ENCODE measurements around the gene SLITRK3. TPM values are rescaled to one million over a fixed set of nuclear protein-coding genes. Genes with fewer than 3 reads are reported as not detected.
"Not testable (repeated sequence)": the region's sequence is repeated elsewhere in the genome, so short reads cannot be mapped to it uniquely, and the experiment has no call there.

The SLITRK3 gene
- total RNA-seq, 2 donors from 2014 or later: not detected

DNA sequence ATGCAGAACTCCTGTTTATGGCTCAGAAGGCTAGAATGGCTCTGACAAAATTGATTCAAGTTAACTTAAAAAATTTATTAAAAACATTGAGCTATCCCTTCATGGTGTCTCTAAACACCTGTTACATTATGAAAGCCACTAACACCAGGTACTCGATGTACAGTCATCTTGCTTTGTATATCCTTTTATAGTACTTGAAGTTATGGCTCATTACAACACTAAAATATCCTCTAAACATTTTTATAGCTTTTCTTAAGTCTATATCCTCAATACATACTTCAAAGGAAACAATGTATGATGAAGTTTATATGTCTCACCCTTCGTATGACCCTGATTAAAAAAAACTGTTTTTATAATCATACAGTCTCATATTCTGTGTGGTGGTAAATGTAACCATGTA, 38.2 kb downstream of the SLITRK3 start:
- no peak for TF ChIP-seq POLR2A (IDR thresholded peaks at IDR 0.05)
- TF ChIP-seq, protein P1, sequence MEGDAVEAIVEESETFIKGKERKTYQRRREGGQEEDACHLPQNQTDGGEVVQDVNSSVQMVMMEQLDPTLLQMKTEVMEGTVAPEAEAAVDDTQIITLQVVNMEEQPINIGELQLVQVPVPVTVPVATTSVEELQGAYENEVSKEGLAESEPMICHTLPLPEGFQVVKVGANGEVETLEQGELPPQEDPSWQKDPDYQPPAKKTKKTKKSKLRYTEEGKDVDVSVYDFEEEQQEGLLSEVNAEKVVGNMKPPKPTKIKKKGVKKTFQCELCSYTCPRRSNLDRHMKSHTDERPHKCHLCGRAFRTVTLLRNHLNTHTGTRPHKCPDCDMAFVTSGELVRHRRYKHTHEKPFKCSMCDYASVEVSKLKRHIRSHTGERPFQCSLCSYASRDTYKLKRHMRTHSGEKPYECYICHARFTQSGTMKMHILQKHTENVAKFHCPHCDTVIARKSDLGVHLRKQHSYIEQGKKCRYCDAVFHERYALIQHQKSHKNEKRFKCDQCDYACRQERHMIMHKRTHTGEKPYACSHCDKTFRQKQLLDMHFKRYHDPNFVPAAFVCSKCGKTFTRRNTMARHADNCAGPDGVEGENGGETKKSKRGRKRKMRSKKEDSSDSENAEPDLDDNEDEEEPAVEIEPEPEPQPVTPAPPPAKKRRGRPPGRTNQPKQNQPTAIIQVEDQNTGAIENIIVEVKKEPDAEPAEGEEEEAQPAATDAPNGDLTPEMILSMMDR (IDR thresholded peaks at IDR 0.05): no peak
- WGBS, 2 donors: 91 to 94% methylated on average over 2 of the region's 2 CpGs
- intact Hi-C loops (cut with DNase I): no loop called here
- H3K4me3 ChIP-seq: no peak overlapping the region
- no peaks in the 10 kb centered on the region for H3K36me3 ChIP-seq (replicated peaks in 1 of 2; ENCODE audit: insufficient read depth in 1 of 2, low read depth in 2 of 2)
- H3K9me3 ChIP-seq: no peaks in the 10 kb centered on the region
- peaks cover 13% of the 10 kb centered on the region for H3K4me1 ChIP-seq
- no peak for ATAC-seq
- no peak overlapping the region for H3K27ac ChIP-seq
- H3K27me3 ChIP-seq: no peaks in the 10 kb centered on the region
- no peak for DNase-seq

DNA sequence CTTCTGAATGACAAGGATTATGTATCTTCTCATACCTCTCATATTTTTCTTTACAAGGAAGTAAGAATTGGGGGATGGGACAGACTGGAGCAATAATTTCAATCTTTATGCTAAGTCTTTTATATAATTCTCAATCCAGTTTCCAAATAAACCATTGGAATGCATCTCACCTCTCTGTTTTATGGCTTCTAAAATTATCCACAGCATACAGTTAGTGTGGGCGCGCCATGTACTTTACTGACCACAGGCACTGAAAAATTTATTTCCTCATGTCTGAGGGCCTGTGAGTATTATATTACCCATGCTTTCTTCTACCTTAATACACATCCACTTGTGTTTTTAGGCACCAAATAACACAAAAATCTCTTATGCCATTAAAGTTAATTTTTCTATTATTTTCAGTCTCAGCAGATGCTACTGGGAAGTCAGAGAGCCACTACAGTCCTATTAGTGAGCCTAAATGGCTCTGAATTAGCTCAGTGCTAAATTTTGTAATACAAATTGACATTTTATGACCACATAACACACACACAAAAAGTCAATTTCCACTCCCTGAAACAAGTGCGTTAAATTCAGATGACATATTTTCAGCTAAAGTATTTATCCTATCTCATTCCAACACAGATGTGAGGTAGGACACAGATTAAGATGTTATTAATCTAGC, 39.3 kb downstream of the SLITRK3 start:
- no peak for ATAC-seq
- H3K4me1 ChIP-seq: peaks cover 13% of the 10 kb centered on the region
- TF ChIP-seq, protein P1 (IDR thresholded peaks at IDR 0.05): no peak
- TF ChIP-seq POLR2A (IDR thresholded peaks at IDR 0.05): no peak
- intact Hi-C loops (cut with DNase I): no loop called here
- no peaks in the 10 kb centered on the region for H3K27me3 ChIP-seq
- no peak overlapping the region for H3K4me3 ChIP-seq
- H3K27ac ChIP-seq: no peak overlapping the region
- no peak for DNase-seq
- 87 to 92% methylated on average over 3 of the region's 3 CpGs for WGBS, 2 donors
- no peaks in the 10 kb centered on the region for H3K36me3 ChIP-seq (replicated peaks in 1 of 2; ENCODE audit: insufficient read depth in 1 of 2, low read depth in 2 of 2)
- H3K9me3 ChIP-seq: no peaks in the 10 kb centered on the region

DNA sequence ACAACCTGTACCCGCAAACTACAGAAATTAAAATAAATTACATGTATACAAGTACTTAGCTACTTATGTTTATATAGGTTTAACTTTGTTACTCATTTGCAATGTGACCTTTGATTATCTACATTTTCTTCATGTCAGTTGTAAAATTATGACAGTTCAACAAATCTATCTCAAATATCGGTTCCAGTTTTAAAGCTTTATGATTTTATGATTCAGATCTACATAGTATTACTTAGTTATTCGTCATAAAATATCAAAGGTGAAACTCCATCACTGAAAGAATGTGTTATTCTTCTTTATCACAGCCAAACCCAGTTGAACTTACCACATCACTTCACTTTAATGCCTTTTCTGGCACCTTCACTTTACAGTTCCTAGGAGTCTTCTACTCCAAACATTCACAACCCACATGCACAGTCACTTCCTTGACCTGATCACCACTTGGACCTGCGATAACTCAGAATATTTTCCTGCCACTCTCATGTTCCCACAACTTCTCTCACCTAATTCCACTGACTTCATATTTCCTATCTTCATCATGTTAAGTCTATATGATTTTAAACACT, 47.2 kb downstream of the SLITRK3 start:
- WGBS, 2 donors: 70 to 71% methylated on average over 4 of the region's 4 CpGs
- TF ChIP-seq, protein P1 (IDR thresholded peaks at IDR 0.05): no peak
- no peak for TF ChIP-seq POLR2A (IDR thresholded peaks at IDR 0.05)
- ATAC-seq: no peak
- DNase-seq: no peak
- Histone ChIP-seq H3K4me3 (no peak overlapping the region), H3K36me3 (replicated peaks in 1 of 2; ENCODE audit: insufficient read depth in 1 of 2, low read depth in 2 of 2) (no peaks in the 10 kb centered on the region), H3K9me3 (no peaks in the 10 kb centered on the region), H3K27me3 (no peaks in the 10 kb centered on the region), H3K27ac (no peak overlapping the region), H3K4me1 (no peaks in the 10 kb centered on the region)
- intact Hi-C loops (cut with DNase I): no loop called here

DNA sequence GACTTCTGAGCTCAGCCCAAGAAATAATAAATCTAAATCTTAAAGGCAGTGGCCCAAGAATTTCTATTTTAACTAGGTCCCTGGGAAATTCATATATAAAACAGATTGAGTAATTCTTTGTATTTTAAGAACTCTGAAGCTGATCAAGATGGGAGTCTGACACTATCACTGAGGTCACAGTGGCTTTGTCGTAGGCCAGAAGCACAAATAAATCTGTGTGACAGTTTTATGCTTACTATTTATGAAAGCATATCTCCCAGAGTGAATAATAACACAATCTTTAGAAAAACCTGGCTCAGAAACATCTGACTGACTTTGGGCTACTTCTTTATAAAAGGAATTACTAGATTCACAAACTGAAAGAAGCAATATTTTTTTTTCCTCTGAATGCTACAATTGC, 51.9 kb downstream of the SLITRK3 start:
- Histone ChIP-seq H3K27ac (no peak overlapping the region), H3K4me1 (no peaks in the 10 kb centered on the region), H3K36me3 (replicated peaks in 1 of 2; ENCODE audit: insufficient read depth in 1 of 2, low read depth in 2 of 2) (no peaks in the 10 kb centered on the region), H3K27me3 (no peaks in the 10 kb centered on the region), H3K4me3 (no peak overlapping the region), H3K9me3 (no peaks in the 10 kb centered on the region)
- DNase-seq (no peak), ATAC-seq (no peak)
- intact Hi-C loops (cut with DNase I): no loop called here
- TF ChIP-seq, protein P1 (IDR thresholded peaks at IDR 0.05): no peak
- no peak for TF ChIP-seq POLR2A (IDR thresholded peaks at IDR 0.05)
- WGBS, 2 donors: 36 to 52% methylated on average over 1 of the region's 1 CpG

DNA sequence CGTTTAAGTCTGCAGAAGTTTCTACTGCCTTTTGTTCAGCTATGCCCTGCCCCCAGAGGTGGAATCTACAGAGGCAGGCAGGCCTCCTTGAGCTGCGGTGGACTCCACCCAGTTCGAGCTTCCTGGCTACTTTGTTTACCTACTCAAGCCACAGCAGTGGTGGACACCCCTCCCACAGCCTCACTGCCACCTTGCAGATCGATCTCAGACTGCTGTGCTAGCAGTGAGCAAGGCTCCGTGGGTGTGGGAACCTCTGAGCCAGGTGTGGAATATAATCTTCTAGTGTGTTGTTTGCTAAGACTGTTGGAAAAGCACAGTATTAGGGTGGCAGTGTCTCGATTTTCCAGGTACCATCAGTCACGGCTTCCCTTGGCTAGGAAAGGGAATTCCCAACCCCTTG, 56.3 kb downstream of the SLITRK3 start:
- H3K4me3 ChIP-seq; H3K27me3 ChIP-seq; H3K36me3 ChIP-seq (replicated peaks in 1 of 2; ENCODE audit: insufficient read depth in 1 of 2, low read depth in 2 of 2); H3K9me3 ChIP-seq; H3K27ac ChIP-seq; ATAC-seq; intact Hi-C loops (cut with DNase I); H3K4me1 ChIP-seq: not testable (repeated sequence)
- peak in 3 of 4 donors; percentile 11 to 43 (median 35) for DNase-seq
- 18 to 43% methylated on average over 7 of the region's 7 CpGs for WGBS, 2 donors

Other genes starting within 250 kb of the SLITRK3 start
- gene SI, start 117.9 kb downstream of the SLITRK3 start, total RNA-seq: not detected